Esophagus muscularis mucosa (tissue), 3 donors: ENCODE results near the gene FBLN1.

Experiments
- POLR2A ChIP-seq: fragments of 450-650 bp; IDR thresholded peaks from one replicate; pipeline ENCODE4 v1.6.1; 2017; ENCODE audit warnings: antibody characterized with exemption, moderate library complexity, mild to moderate bottlenecking, low read depth
- TF ChIP-seq, protein P1 (sequence below), 3 experiments: fragments of 200-600 bp in 2 of 3; fragments of 450-650 bp in 1 of 3; sonication (generic) in 2 of 3; IDR thresholded peaks; one replicate each; pipeline ENCODE4 v1.5.1; 2017 to 2019; ENCODE audit warnings: antibody characterized with exemption in 3 of 3, mild to moderate bottlenecking in 2 of 3, moderate library complexity in 1 of 3

DNA sequence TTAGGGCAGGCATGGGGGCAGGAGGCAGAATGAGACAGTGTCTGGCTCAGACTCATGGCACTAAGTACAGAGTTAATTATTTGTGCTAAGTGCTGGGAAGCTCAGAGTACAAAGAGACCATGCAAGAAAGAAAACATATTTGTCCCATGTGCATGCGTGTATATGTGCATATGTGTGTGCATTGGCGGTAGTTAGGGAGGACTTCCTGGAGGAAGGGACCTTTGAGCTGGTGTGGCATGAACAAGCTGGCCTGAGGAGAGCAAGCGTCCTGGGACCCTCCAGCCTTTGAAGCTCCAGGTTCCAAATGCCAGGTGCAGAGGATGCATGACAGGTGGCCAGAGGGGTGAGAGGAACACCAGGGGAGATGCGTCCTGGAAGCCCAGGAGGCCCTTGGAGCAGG is 6.1 kb downstream of the FBLN1 start:
- TF ChIP-seq, protein P1, sequence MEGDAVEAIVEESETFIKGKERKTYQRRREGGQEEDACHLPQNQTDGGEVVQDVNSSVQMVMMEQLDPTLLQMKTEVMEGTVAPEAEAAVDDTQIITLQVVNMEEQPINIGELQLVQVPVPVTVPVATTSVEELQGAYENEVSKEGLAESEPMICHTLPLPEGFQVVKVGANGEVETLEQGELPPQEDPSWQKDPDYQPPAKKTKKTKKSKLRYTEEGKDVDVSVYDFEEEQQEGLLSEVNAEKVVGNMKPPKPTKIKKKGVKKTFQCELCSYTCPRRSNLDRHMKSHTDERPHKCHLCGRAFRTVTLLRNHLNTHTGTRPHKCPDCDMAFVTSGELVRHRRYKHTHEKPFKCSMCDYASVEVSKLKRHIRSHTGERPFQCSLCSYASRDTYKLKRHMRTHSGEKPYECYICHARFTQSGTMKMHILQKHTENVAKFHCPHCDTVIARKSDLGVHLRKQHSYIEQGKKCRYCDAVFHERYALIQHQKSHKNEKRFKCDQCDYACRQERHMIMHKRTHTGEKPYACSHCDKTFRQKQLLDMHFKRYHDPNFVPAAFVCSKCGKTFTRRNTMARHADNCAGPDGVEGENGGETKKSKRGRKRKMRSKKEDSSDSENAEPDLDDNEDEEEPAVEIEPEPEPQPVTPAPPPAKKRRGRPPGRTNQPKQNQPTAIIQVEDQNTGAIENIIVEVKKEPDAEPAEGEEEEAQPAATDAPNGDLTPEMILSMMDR (IDR thresholded peaks at IDR 0.05): no peak
- TF ChIP-seq POLR2A: no peak
